Measurements from ENCODE around the gene EXOSC9.

DNA sequence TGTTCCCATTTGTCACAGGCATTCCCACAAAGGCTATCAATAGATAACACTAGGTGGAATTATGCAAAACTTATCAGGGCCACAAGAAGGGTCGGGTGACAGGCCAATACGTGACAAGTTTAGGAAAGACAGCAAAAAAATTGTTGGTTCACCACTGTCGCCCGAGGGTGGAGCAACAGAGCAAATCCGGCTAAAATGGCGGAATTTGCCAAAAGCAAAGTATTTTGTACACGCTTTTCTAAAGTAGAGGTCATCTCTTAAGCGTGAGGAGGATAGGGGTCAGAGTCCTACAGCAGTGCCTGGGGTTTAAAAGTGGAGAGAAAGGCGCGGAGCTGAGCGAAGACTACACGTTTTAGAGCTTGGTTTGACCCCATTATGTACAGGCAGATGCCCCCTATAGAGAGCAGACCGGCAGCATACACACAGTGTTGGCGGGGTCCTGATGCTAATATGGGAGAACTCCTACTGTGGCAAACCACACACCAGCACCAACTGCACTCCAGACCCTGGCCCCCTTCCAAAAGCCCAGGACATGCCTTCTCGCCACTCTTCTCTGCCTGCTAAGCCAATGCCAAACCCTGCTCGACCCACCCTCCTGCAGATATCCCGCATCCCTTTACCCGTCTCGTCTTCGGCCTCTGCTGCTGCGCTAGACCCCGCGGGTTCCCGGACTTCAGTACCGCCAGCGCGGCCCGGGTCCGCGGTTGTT is 21.8 kb downstream of the EXOSC9 start:
- TF ChIP-seq, protein P1, sequence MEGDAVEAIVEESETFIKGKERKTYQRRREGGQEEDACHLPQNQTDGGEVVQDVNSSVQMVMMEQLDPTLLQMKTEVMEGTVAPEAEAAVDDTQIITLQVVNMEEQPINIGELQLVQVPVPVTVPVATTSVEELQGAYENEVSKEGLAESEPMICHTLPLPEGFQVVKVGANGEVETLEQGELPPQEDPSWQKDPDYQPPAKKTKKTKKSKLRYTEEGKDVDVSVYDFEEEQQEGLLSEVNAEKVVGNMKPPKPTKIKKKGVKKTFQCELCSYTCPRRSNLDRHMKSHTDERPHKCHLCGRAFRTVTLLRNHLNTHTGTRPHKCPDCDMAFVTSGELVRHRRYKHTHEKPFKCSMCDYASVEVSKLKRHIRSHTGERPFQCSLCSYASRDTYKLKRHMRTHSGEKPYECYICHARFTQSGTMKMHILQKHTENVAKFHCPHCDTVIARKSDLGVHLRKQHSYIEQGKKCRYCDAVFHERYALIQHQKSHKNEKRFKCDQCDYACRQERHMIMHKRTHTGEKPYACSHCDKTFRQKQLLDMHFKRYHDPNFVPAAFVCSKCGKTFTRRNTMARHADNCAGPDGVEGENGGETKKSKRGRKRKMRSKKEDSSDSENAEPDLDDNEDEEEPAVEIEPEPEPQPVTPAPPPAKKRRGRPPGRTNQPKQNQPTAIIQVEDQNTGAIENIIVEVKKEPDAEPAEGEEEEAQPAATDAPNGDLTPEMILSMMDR (IDR thresholded peaks at IDR 0.05), result no peak
- TF ChIP-seq POLR2A (IDR thresholded peaks at IDR 0.05), result no peak
